ENCODE data around the gene PTX3.

PTX3 gene

DNA sequence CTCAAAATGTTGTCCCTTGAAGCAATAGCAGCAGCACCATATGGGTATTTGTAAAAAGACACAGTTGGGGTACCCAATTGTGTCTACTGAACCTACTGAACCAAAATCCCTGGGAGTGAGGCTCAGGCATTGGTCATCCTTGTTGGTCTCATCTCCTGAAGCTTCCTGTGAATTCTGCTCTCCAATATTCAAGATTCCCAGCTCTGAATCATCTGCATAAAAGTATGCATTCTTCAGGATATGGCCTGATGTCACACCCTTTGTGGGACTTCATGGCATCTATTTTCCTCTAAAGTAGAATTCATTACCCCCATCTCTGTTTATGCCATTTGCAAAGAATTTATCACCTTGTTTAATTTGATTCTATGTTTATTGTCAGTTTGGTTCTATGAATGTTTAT is 13.3 kb upstream of the PTX3 start:
- no peak for DNase-seq (ENCODE audit: low read depth in 2 of 2)

DNA sequence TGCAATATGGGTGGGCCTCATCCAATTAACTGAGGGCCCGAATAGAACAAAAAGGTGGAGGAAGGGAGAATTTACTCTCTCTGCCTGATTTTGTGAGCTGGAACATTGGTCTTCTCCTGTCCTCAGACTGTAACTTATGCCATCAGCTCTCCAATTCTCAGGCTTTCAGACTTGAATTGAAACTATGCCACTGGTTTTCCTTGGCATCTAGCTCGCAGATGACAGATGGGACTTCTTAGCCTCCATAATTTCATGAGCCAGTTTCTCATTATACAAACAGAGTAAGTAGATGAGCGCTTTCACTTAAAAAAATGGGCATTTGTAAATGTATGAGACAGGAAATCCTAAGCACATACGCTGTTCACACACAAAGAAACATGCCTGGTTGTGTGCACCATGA is 8.7 kb upstream of the PTX3 start:
- no peak for DNase-seq (ENCODE audit: low read depth in 2 of 2)

DNA sequence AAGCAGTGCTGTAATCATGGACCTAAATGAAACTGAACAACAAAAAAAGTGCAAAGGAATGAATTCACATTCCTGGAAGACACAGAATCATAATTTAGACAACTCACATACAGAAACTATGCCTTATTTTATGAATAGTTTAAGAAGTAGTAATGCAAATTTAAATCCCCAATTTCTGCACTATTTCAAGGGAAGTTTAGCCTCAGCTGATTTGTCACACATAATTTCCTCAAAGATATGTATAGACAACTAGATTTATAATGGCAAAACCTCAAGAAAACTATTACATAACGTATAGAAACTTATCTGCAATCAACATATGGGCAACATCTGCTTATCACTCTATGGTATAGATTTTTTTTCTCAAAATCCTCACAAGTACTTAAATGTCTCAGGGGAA is 7.8 kb upstream of the PTX3 start:
- no peak for DNase-seq (ENCODE audit: low read depth in 2 of 2)

- no peak for DNase-seq (ENCODE audit: low read depth in 2 of 2)
Observed at GRCh38 chr3:157429708-157430107, 6.9 kb upstream of the PTX3 start.

DNA sequence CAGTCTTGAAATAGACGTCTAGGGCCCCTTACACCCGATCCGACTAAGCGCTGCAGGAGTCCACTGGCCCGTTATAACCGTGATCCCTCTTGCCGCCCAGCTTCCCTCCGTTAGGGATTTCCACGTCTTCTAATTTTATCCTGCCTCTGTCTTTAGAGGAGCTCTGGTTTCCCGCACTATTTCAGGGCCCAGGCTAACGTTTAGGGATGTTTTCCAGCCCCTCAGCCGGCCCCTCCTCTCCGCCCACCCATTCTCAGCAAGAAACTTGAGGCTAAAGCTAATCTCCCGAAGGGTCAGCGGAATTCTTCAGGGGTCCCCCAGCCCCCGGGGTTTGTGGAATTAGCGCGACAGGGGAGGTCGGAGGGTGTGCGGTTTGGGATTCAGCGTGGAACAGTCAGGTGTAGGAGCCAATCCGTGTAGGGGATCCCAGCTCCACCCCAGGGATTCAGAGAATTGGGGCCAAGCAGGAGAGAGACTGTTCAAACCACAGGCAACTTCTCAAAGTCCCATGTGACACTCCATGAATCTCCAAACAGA is 1.6 kb downstream of the PTX3 start:
- no peak for DNase-seq (ENCODE audit: low read depth in 2 of 2)

GRCh38 chr3:157441102-157441624 is 4.5 kb downstream of the PTX3 start:
- DNase-seq (ENCODE audit: low read depth in 2 of 2): no peak

DNA sequence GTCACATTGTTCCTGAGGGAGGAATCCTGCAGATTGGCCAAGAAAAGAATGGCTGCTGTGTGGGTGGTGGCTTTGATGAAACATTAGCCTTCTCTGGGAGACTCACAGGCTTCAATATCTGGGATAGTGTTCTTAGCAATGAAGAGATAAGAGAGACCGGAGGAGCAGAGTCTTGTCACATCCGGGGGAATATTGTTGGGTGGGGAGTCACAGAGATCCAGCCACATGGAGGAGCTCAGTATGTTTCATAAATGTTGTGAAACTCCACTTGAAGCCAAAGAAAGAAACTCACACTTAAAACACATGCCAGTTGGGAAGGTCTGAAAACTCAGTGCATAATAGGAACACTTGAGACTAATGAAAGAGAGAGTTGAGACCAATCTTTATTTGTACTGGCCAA is 6.1 kb downstream of the PTX3 start:
- no peak for DNase-seq (ENCODE audit: low read depth in 2 of 2)

- no peak for DNase-seq (ENCODE audit: low read depth in 2 of 2)
Observed at GRCh38 chr3:157443905-157444796, 7.5 kb downstream of the PTX3 start.

GRCh38 chr3:157444797-157445184 is 8.1 kb downstream of the PTX3 start:
- DNase-seq (ENCODE audit: low read depth in 2 of 2): no peak

DNA sequence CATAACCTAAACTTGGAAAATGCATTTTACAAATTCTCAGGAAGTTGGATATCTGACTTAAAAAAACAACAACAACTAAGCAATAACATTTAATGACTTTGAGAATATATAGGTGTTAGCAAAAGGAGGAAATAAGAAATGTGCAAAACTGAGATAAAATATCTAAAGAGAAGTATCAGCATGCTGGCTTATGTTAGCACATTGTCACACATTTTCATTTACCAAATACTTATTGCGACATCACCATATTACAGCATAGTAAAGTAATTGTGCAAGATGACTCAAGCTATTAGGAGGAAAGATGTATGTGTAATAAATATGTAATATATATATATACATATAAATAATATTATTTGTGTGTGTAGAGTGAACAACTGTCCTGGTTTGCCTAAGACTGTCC is 9.2 kb downstream of the PTX3 start:
- no peak for DNase-seq (ENCODE audit: low read depth in 2 of 2)

- DNase-seq (ENCODE audit: low read depth in 2 of 2): no peak
Observed at GRCh38 chr3:157447026-157447694, 10.5 kb downstream of the PTX3 start.

DNA sequence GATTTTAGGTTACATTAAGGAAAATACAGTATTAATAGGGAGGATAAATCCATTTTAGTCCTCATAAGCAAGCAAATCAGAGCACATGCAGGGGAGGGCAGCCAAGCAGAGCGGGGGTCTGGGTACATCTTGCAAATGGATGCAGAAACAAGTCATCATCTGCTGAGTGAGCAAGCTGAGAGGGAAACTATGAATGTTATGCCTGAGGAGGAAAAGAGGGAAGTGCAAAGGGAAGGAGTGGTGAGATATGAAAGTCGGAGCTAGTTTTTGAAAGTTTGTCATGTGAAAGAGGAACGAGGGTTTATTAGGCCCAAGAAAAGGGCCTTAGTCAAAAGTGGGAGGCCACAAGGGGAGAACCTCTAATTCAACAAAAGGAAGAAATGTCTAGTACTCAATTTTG is 15.4 kb downstream of the PTX3 start:
- no peak for DNase-seq (ENCODE audit: low read depth in 2 of 2)

DNA sequence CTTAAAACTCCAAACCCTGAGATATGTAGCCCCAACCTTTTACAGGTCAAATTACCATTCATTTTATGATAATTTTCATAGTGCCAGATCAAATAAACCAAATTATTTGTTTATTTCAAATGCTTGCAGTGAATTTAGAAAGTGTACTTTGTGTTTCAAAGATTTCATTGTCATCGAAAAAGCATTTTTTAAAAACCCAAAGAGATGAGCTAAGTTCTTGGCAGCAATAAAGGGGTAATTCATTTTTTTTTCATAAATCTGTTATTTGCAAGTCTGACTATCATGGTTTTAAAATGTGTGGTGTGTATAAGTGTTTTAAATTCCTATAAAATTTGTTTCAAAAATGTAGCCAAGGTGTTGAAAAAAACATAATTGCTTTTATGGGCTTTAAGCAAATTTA is 17.2 kb downstream of the PTX3 start:
- DNase-seq (ENCODE audit: low read depth in 2 of 2): no peak

DNA sequence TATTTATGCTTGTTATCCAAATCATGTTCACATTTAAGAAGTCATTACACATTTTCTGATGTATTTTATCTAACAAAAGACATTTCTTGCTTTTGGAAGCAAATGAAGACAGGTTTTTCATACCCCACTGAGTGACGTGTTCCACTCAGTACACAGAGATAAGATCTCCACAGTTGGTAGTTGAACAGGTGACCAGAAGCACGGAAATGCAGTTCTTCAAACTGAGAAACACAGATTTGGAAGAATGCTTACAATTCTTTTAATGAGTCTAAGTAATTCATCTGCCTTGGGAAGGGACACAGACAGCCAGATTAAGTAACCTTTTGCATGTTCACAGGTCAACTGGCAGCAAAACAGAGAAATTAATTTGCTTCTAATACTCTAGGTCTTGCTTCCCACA is 23.1 kb downstream of the PTX3 start:
- no peak for DNase-seq (ENCODE audit: low read depth in 2 of 2)

- no peak for DNase-seq (ENCODE audit: low read depth in 2 of 2)
Observed at GRCh38 chr3:157460253-157460652, 23.6 kb downstream of the PTX3 start.

GRCh38 chr3:157463816-157464215 is 27.2 kb downstream of the PTX3 start:
- DNase-seq (ENCODE audit: low read depth in 2 of 2): no peak

DNA sequence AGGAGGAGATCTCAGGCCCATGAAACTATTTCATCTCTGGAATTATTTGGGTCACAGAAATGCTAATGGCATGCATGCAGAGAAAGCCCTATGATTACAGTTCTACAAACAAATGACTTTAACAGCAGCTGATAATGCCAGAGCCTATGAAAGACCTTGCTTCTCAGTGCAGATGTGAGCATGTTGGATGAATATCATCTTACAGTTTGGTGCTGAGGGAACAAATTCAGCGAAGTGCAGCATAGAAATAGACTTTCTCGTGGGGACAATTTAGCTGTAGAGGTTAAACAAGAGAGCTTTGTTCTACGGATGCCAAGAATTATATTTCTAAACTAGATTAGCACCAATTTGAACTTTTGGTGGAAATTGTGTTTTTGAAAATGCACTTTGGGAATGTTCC is 27.7 kb downstream of the PTX3 start:
- no peak for DNase-seq (ENCODE audit: low read depth in 2 of 2)

DNA sequence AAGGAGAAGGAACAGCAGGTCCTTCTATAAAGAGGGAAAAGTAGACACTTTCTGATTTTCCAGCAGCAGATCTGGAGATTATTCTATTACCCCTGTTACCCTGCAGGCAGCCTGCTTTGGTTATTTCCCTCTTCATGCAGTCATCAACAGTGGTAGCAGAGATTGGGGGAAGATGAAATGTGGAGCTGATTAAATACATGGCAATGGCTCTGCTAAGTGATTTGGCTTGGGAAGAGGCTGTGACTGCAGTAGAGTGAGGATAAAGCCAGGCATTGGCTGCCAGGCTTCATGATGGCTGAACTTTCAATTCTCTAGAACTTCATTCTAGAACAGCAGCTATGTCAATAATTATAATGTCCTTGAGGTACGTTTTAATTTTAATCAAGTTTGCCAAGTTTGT is 29.1 kb downstream of the PTX3 start:
- no peak for DNase-seq (ENCODE audit: low read depth in 2 of 2)

DNA sequence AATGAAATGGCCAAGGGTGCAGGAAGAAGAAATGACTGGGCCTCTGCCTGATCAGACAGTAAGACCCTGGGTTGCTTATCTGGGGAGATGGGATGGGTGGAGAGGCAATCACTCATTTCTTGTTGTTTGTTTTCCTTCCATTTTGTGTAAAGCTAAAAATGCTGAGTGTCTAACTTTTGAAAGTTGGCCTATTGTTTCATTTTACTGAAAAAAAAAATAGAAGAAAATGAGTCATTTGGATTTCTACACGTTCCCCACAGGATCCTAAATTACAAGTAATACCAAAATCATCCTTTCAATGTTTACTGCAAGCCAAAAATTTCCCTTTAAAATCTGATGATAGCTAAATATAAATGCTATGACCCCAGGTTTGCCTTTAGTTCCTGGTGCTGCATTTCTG is 30.6 kb downstream of the PTX3 start:
- DNase-seq (ENCODE audit: low read depth in 2 of 2): no peak

GRCh38 chr3:157469561-157470294 is 33.1 kb downstream of the PTX3 start:
- DNase-seq (ENCODE audit: low read depth in 2 of 2): no peak

- no peak for DNase-seq (ENCODE audit: low read depth in 2 of 2)
Observed at GRCh38 chr3:157471064-157471463, 34.4 kb downstream of the PTX3 start.

DNA sequence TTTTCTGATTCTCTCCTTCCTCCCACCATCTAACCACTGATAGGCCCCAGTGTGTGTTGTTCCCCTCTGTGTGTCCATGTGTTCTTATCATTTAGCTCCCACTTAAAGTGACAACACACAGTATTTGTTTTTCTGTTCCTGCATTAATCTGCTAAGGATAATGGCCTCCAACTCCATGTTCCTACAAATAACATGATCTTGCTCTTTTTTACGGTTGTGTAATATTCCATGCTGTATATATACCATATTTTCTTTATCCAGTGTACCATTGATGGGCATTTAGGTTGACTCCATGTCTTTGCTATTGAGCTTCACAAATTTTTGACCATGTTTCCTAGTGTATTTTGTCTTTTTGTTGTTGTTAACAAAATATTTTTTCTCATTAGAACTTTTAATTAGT is 36.0 kb downstream of the PTX3 start:
- DNase-seq (ENCODE audit: low read depth in 2 of 2): no peak
